SK-N-SH treated with all-trans-retinoic acid at 6 μM for 48 hours (cell line): Measurements from ENCODE around the gene HS3ST4.

ENCODE experiments used
- CREB5 ChIP-seq: fragments of 250-450 bp; sonication (Bioruptor Pico); IDR thresholded peaks from 2 replicates; pipeline ENCODE4 v1.5.1; 2020; ENCODE audit warnings: low read depth, mild to moderate bottlenecking, moderate library complexity
- CSDC2 ChIP-seq: fragments of 250-450 bp; sonication (Bioruptor Pico); IDR thresholded peaks from 2 replicates; pipeline ENCODE4 v1.5.0; 2020; ENCODE audit warnings: mild to moderate bottlenecking, moderate library complexity
- ESRRG ChIP-seq: fragments of 250-450 bp; sonication (Bioruptor Pico); IDR thresholded peaks from 2 replicates; pipeline ENCODE4 v1.6.1; 2021; ENCODE audit warnings: mild to moderate bottlenecking
- OSR1 ChIP-seq: fragments of 250-450 bp; sonication (Bioruptor Pico); IDR thresholded peaks from 2 replicates; pipeline ENCODE4 v1.8.0; 2022; ENCODE audit warnings: moderate library complexity, mild to moderate bottlenecking, inconsistent platforms
- POU6F1 ChIP-seq: fragments of 250-450 bp; sonication (Bioruptor Pico); IDR thresholded peaks from 2 replicates; pipeline ENCODE4 v1.8.0; 2021; ENCODE audit warnings: low read depth, mild to moderate bottlenecking, moderate library complexity, borderline replicate concordance
- RARB ChIP-seq: fragments of 250-450 bp; sonication (Bioruptor Pico); IDR thresholded peaks from 2 replicates; pipeline ENCODE4 v1.8.0; 2021; ENCODE audit warnings: mild to moderate bottlenecking, moderate library complexity
- SNAI2 ChIP-seq: fragments of 250-450 bp; sonication (Bioruptor Pico); IDR thresholded peaks from 2 replicates; pipeline ENCODE4 v1.5.0; 2020; ENCODE audit warnings: mild to moderate bottlenecking, moderate library complexity
- TOX ChIP-seq: fragments of 250-450 bp; sonication (Bioruptor Pico); IDR thresholded peaks from 2 replicates; pipeline ENCODE4 v1.8.0; 2021; ENCODE audit warnings: mild to moderate bottlenecking, moderate library complexity, borderline replicate concordance
- TSHZ2 ChIP-seq: fragments of 250-450 bp; sonication (Bioruptor Pico); IDR thresholded peaks from 2 replicates; pipeline ENCODE4 v1.5.0; 2020; ENCODE audit warnings: mild to moderate bottlenecking, moderate library complexity
- ZFP3 ChIP-seq: fragments of 250-450 bp; sonication (Bioruptor Pico); IDR thresholded peaks from 2 replicates; pipeline ENCODE4 v1.5.0; 2020; ENCODE audit warnings: mild to moderate bottlenecking, moderate library complexity
- ZFP30 ChIP-seq: fragments of 450-650 bp; formaldehyde crosslinking; IDR thresholded peaks from 2 replicates; pipeline ENCODE4 v1.5.0; 2022; ENCODE audit warnings: mild to moderate bottlenecking, moderate library complexity
- ZNF70 ChIP-seq: fragments of 450-650 bp; formaldehyde crosslinking; IDR thresholded peaks from 2 replicates; pipeline ENCODE4 v1.5.0; 2020; ENCODE audit warnings: mild to moderate bottlenecking, moderate library complexity

- TF ChIP-seq RARB (CRISPR knock-in tag) (no peak), TSHZ2 (CRISPR knock-in tag) (no peak), CREB5 (CRISPR knock-in tag) (no peak), TOX (CRISPR knock-in tag) (no peak), ZNF70 (CRISPR knock-in tag) (no peak), SNAI2 (CRISPR knock-in tag) (no peak), ESRRG (CRISPR knock-in tag) (no peak), CSDC2 (CRISPR knock-in tag) (no peak), ZFP30 (CRISPR knock-in tag) (no peak), POU6F1 (CRISPR knock-in tag) (no peak), OSR1 (CRISPR knock-in tag) (no peak), ZFP3 (CRISPR knock-in tag) (no peak)
Measured at GRCh38 chr16:25721439-25721838, 29.7 kb downstream of the HS3ST4 start.
